Measurements from ENCODE around the gene ARID3B.
"Not testable (repeated sequence)": the region's sequence is repeated elsewhere in the genome, so short reads cannot be mapped to it uniquely, and the experiment has no call there.

ARID3B gene

DNA sequence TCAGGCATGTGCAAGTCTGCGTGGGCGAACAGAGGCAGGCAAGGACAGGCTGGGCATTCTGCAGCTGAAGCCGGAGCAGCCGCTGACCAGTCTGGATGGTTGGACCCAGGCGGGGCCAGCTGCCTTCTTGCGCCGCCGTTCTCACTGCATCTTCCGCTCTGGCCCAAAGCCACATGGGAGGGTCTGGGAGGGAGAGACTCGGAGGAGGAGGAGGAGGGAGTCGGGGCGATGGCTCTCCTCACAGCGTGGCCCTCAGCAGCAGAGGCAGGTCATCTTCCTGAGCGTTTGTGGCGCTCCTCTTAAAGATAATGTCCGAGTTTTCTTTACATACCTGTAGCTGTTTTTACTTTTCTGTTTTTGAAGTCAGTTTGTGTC lies 80.5 kb downstream of the ARID3B start:
- DNase-seq (ENCODE audit: low spot score) = no peak

- DNase-seq (ENCODE audit: low spot score) = peak; percentile 74
Observed at GRCh38 chr15:74621936-74622335, 80.9 kb downstream of the ARID3B start.

DNA sequence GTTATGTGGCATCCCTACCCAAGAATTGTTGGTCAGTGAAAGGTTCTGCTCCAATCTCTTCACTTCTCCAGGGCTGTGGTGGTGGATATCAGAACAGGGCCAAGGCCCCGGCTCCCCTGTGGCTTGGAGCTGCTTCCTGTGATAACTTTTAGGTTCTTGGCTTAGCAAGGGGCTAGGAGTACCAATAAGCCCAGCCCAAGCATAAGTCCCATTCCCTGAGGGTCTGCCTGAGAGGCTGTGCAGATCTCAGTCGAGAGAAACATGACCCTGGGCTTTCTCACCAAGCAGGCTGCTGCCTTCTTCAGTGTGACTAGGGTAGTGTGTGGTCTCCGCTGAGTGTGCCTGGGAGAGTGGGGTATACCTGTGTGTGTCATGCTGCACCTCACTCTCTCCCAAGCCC lies 81.7 kb downstream of the ARID3B start:
- DNase-seq (ENCODE audit: low spot score) = no peak

DNA sequence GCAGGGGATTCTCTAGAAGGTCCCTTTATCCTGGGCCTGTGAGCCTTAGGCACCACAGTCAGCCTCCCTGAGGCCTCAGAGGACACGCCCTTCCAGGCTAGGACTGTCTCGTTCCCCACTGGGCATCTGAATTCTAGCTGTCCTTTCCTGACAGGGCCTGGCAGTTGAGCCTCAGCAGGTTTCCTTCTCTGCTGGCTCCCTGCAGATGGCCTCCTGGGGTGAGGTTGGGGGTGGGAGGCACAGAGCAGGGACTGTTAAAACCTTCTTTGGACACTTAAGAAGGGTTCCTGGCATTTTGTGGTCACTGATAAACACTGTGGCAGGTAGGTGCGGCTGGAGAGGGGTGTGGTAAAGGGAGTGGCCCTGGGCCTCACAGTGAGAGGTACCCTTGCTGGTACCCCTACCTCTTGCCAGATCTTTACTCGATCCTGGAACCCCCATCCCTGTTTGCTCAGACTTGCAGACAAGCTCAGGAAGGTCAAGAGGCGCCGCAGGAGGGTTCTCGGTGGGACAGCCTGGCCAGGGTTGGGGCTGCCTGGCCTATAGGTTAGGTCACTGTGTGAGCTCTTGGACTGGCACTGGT lies 83.1 kb downstream of the ARID3B start:
- no peak for DNase-seq (ENCODE audit: low spot score)

GRCh38 chr15:74625693-74626092 lies 84.7 kb downstream of the ARID3B start:
- no peak for DNase-seq (ENCODE audit: low spot score)

GRCh38 chr15:74626336-74626735 lies 85.3 kb downstream of the ARID3B start:
- no peak for DNase-seq (ENCODE audit: low spot score)

GRCh38 chr15:74626752-74627692 lies 86.0 kb downstream of the ARID3B start:
- no peak for DNase-seq (ENCODE audit: low spot score)

GRCh38 chr15:74627766-74628165 lies 86.7 kb downstream of the ARID3B start:
- DNase-seq (ENCODE audit: low spot score) = no peak

- DNase-seq (ENCODE audit: low spot score) = no peak
Observed at GRCh38 chr15:74628199-74628598, 87.2 kb downstream of the ARID3B start.

DNA sequence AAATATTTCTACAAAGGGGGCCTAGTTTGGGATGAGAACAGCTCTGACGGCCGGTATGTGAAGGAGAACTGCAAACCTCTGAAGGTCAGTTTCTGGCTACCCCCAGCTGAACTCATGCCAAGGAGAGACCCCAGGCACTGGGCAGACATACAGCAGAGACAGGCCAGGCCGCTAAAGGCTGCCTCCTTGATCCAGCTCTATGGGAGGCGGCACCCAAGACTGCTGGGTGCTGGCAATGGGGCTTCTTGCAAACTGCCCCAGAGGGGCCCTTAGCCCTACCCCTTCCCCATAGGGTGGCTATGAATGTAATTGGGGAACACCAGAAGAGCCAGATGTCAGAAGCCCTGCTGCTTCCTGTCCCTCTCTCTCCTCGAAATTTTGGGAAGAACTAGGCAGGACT lies 87.9 kb downstream of the ARID3B start:
- DNase-seq (ENCODE audit: low spot score) = no peak

- not testable (repeated sequence) for DNase-seq (ENCODE audit: low spot score)
Observed at GRCh38 chr15:74629696-74630095, 88.7 kb downstream of the ARID3B start.

DNA sequence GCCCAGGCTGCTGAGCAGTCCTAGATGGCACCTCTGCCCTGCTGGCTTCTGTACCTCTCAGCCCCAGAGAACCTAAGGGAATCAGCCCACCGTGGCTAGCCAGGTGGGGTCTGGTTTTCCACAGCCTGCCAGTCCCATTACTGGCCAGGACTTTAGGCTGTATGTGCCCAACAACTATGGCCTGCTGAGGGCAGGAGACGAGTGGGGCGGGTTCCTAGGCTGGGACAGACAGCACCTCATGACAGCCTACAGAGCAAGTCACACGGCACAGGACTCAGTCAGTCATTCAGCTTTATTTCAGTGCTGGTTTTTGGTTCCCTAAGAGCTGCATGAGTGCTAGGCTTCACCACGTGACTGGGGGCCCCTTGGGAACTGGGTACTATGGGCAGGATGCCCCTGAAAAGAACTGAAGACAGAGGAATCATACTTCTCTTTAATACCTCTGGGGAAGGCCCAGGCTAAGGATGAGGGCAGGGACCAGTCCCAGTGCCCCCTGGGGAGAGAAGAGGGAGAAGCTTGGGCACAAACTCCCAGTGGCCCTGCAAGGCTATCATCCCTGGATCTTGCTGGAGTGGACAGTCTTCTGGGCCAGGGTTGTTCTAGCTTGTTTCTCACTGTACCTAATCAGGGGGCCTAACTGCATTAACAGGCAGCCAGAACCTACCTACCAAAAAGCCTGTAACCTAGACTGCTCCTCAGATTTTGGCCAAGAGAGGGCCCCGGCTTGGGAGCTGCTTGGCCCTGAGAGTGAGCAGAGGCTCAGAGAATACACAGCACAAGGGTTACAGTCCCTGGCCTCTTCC lies 89.5 kb downstream of the ARID3B start:
- no peak for DNase-seq (ENCODE audit: low spot score)

GRCh38 chr15:74631087-74631385 lies 90.0 kb downstream of the ARID3B start:
- DNase-seq (ENCODE audit: low spot score) = no peak

DNA sequence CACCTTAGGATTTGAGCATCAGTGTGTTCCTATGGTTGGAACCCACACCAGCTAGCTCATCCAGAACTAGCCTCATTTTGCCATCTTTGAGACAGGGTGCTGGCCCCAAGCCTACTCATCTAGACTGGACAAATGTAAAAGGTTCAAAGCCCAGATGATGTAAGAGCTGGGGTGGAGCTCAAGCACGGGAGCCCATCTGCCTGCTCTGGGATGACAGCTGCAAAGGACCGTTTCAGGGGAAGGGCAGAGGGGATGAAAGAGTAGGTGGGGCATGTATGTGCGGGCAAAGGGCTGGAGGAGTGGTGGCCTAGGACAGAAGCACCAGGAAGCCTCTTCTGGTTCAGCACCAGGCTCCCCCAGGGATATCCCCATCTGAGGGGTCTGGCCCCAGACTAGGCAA lies 90.4 kb downstream of the ARID3B start:
- DNase-seq (ENCODE audit: low spot score) = no peak

- peak; percentile 86 for DNase-seq (ENCODE audit: low spot score)
Observed at GRCh38 chr15:74631935-74632560, 91.0 kb downstream of the ARID3B start.

GRCh38 chr15:74632601-74633000 lies 91.6 kb downstream of the ARID3B start:
- DNase-seq (ENCODE audit: low spot score) = no peak

DNA sequence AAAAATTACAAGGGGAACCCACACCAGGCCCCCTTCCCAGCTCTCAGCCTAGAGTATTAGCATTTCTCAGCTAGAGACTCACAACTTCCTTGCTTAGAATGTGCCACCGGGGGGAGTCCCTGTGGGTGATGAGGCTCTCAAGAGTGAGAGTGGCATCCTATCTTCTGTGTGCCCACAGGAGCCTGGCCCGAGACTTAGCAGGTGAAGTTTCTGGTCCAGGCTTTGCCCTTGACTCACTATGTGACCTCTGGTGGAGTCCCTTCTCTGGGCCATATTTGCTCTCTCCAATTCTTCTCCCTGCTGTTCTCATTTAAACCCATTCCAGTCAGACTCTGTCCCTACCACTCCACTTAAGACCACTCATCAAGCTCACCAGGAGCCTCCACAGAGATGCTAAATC lies 92.8 kb downstream of the ARID3B start:
- no peak for DNase-seq (ENCODE audit: low spot score)

DNA sequence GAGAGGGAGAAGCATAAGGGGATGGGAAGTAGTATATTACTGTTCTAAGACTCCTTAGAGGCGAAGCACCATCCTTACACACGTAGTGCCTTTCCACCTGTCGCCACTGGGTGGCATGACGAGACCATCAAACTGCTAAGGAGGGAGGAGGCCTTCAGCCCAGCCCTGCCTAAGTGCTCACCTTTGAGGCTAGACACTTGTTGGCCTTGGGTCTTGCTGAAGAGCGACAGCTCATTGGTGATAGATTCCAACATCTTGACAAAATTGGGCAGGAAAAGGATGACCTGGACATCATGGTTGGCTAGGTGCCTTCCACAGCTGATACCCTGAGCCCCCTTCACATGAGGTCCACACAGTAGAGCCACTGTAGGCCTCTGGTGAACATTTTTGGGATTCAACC lies 94.2 kb downstream of the ARID3B start:
- DNase-seq (ENCODE audit: low spot score) = peak; percentile 85

- no peak for DNase-seq (ENCODE audit: low spot score)
Observed at GRCh38 chr15:74636984-74637383, 96.0 kb downstream of the ARID3B start.

- DNase-seq (ENCODE audit: low spot score) = no peak
Observed at GRCh38 chr15:74641151-74641550, 100.1 kb downstream of the ARID3B start.

- no peak for DNase-seq (ENCODE audit: low spot score)
Observed at GRCh38 chr15:74642348-74642733, 101.3 kb downstream of the ARID3B start.
